ENCODE data around the gene LST1. TPM values are rescaled to one million over a fixed set of nuclear protein-coding genes. Genes with fewer than 3 reads are reported as not detected.

The LST1 gene
- total RNA-seq, 1 experiment from 2014 or later = 0.69 TPM

GRCh38 chr6:31580438-31580740 is 5.7 kb upstream of the LST1 start:
- no peaks in the 10 kb centered on the region for H4K20me1 ChIP-seq (ENCODE audit: insufficient read depth)
- H3K9me3 ChIP-seq (ENCODE audit: control insufficient read depth in 1 of 2, insufficient read depth in 1 of 2, low read depth in 1 of 2, low read length in 2 of 2) = no peaks in the 10 kb centered on the region
- no peak for TF ChIP-seq POLR2AphosphoS5 (IDR thresholded peaks at IDR 0.05; ENCODE audit: low read depth, low read length)
- TF ChIP-seq SIN3A (IDR thresholded peaks at IDR 0.05; ENCODE audit: low read depth) = no peak
- TF ChIP-seq ZBTB33 (IDR thresholded peaks at IDR 0.05; ENCODE audit: extremely low read depth, insufficient replicate concordance, low read length) = no peak
- TF ChIP-seq POLR2A (IDR thresholded peaks at IDR 0.05; ENCODE audit: borderline replicate concordance, extremely low read depth, insufficient read depth, insufficient read length) = no peak
- no peak for TF ChIP-seq MAX (IDR thresholded peaks at IDR 0.05)
- no peak for TF ChIP-seq CTCF (IDR thresholded peaks at IDR 0.05 in 2 of 3, conservative IDR thresholded peaks at IDR 0.05 in 1 of 3; ENCODE audit: borderline replicate concordance in 1 of 3, insufficient read depth in 1 of 3, low read depth in 2 of 3, low read length in 2 of 3)
- TF ChIP-seq SRF (IDR thresholded peaks at IDR 0.05; ENCODE audit: low read depth) = no peak
- no peak for TF ChIP-seq CBX3 (IDR thresholded peaks at IDR 0.05; ENCODE audit: low read depth)
- TF ChIP-seq TCF7L2 (IDR thresholded peaks at IDR 0.05; ENCODE audit: borderline replicate concordance, extremely low read depth, insufficient read depth, insufficient read length) = no peak
- no peak for TF ChIP-seq ATF3 (IDR thresholded peaks at IDR 0.05)
- no peak for TF ChIP-seq EZH2 (IDR thresholded peaks at IDR 0.05)
- TF ChIP-seq FOSL1 (IDR thresholded peaks at IDR 0.05; ENCODE audit: low read depth) = no peak
- no peak for TF ChIP-seq RAD21 (IDR thresholded peaks at IDR 0.05; ENCODE audit: low read depth)
- no peak for TF ChIP-seq SP1 (IDR thresholded peaks at IDR 0.05; ENCODE audit: low read depth)
- H3K4me2 ChIP-seq (ENCODE audit: low read length) = peak overlapping the region; percentile 97
- no peaks in the 10 kb centered on the region for H3K79me2 ChIP-seq (ENCODE audit: insufficient read depth, low read length)
- intact Hi-C loops (cut with micrococcal nuclease) = no loop called here
- no peaks in the 10 kb centered on the region for H3K27me3 ChIP-seq (ENCODE audit: insufficient read depth, low read length)
- H3K4me1 ChIP-seq (ENCODE audit: control insufficient read depth in 1 of 2, insufficient read depth in 2 of 2, low read length in 2 of 2) = peaks cover 4 to 15% of the 10 kb centered on the region in 2 experiments; a peak in 2 of 4 replicates
- H3K36me3 ChIP-seq (ENCODE audit: control insufficient read depth in 1 of 2, insufficient read depth in 2 of 2, low read length in 2 of 2) = no peaks in the 10 kb centered on the region
- CTCF ChIA-PET = interaction anchor here (0.6 to 7.8 kb wide), 10 partner anchors 9 to 1086 kb away, joined by 3 to 70 read pairs (median 4); partner anchors contain the start of genes NCR3 and PRRC2A
- POLR2A ChIA-PET = interaction anchor here (1.0 to 1.4 kb wide), 2 partner anchors 13 to 18 kb away, joined by 3 read pairs; no protein-coding TSS in a partner anchor
- H3K9me2 ChIP-seq (ENCODE audit: insufficient read depth) = no peaks in the 10 kb centered on the region
- no TSS peak for BruUV-seq (replicated peaks)
- H3K9ac ChIP-seq (ENCODE audit: low read length) = peak overlapping the region; percentile 73
- peak overlapping the region; percentile 64 for H2AFZ ChIP-seq (ENCODE audit: low read depth, low read length, poor library complexity, severe bottlenecking)
- ATAC-seq = no peak
- RAD21 ChIA-PET (ENCODE audit: low non-redundant PET in 1 of 2, low total read pairs in 2 of 2, uncharacterized antibody in 2 of 2, unreplicated experiment in 2 of 2) = interaction anchor here in 1 of 2 experiments (0.9 kb wide), 1 partner anchor 18 kb away, joined by 3 read pairs; no protein-coding TSS in a partner anchor
- no peak overlapping the region for H3K27ac ChIP-seq (ENCODE audit: low read depth, low read length)
- H3K4me3 ChIP-seq (replicated peaks in 1 of 2; ENCODE audit: low read depth in 1 of 2, low read length in 2 of 2) = peak overlapping the region; percentile 65 to 75
- DNase-seq (ENCODE audit: low read depth, low spot score) = no peak

Measured in HCT116 (cell line).